ENCODE data around the gene EZH1. TPM values are rescaled to one million over a fixed set of nuclear protein-coding genes. Genes with fewer than 3 reads are reported as not detected.

EZH1 gene
- total and polyA plus RNA-seq, 2 donors = 18.5 to 38.8 TPM

DNA sequence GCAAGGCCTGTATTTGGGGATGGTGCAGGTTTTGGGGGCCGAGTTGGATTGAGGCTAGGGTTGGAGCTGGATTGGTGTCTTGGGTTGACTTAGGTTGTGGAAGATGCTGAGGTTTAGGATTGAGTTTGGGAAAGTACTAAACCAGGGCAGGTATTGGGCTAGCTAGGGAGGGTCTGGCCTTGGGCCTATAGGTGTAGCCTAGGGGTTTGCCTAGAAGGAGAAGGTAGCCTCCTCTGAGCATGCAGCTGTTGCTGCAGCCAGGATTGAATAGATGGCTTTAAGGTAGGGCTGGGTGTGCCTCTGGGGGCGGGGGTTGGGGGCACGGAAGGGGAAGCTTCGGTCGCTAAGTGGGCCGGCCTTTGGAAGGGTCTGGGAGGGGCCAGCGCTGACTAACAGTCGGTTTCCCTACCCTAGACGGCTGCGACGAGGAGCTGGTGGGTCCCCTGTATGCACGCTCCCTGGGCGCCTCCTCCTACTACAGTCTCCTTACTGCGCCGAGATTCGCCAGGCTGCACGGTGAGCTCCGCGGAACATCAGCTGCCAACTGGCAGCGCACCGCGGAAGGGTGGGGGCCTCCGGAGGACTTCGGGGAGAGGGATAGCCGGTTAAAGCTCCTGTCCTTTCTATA lies 61.3 kb downstream of the EZH1 start:
- DNase-seq (ENCODE audit: low read depth in 6 of 9, low spot score in 9 of 9) = peak in 2 of 9 donors; percentile 42 to 58
- peaks cover 0 to 29% of the 10 kb centered on the region in 2 donors for H3K9me3 ChIP-seq (ENCODE audit: control insufficient read depth in 2 of 2, insufficient read depth in 1 of 2, low read length in 1 of 2)
- H3K27ac ChIP-seq (ENCODE audit: low read depth in 1 of 2, low read length in 1 of 2) = no peak overlapping the region
- H3K27me3 ChIP-seq (ENCODE audit: control insufficient read depth in 2 of 2, insufficient read depth in 1 of 2, low read length in 1 of 2) = peaks cover 19 to 92% of the 10 kb centered on the region in 2 donors
- H3K36me3 ChIP-seq (ENCODE audit: control insufficient read depth in 2 of 2, insufficient read depth in 2 of 2, low read length in 1 of 2) = no peaks in the 10 kb centered on the region
- 6% methylated on average over 25 of the region's 25 CpGs for WGBS
- no peak overlapping the region for H3K4me3 ChIP-seq (ENCODE audit: low read length in 2 of 2)
- peaks cover 8 to 70% of the 10 kb centered on the region in 2 donors for H3K4me1 ChIP-seq (ENCODE audit: control insufficient read depth in 2 of 2, insufficient read depth in 2 of 2, low read length in 2 of 2)

DNA sequence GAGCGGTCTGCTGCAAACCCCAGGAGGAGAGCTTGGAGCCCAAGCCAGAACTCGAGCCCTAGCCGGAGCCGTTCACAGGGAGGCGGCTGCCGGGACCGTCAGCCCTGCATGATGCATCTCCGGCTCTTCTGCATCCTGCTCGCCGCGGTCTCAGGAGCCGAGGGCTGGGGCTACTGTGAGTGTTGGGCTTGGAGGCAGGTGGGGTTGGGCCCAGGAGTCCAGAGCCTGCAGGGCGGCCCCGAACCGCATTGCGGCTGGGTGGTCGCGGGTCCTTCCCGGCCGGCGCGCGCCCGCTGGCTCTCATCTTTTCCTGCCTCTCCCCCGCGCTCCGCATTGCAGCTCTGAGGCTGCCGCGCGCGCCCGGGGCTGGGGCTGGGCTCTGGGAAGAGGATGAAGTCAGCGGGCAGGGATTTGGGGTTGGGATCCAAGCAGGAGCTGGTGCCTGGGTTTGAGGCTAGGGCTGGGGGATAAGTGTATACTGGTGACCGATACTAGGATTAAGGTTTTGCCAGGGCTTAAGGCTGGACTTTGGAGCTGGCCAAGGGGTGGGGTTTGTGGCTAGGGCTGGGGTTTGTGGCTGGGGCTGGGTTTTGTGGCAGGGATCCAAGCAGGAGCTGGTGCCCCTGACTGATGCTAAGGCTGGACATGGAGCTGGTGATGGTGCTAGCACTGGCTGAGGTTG lies 62.0 kb downstream of the EZH1 start:
- WGBS = 2% methylated on average over 34 of the region's 34 CpGs
- Histone ChIP-seq H3K27ac (ENCODE audit: low read depth in 1 of 2, low read length in 1 of 2) (no peak overlapping the region), H3K36me3 (ENCODE audit: control insufficient read depth in 2 of 2, insufficient read depth in 2 of 2, low read length in 1 of 2) (no peaks in the 10 kb centered on the region), H3K27me3 (ENCODE audit: control insufficient read depth in 2 of 2, insufficient read depth in 1 of 2, low read length in 1 of 2) (peaks cover 19 to 88% of the 10 kb centered on the region in 2 donors), H3K4me3 (ENCODE audit: low read length in 2 of 2) (peak overlapping the region in 1 of 2 donors; percentile 8), H3K4me1 (ENCODE audit: control insufficient read depth in 2 of 2, insufficient read depth in 2 of 2, low read length in 2 of 2) (peaks cover 10 to 74% of the 10 kb centered on the region in 2 donors), H3K9me3 (ENCODE audit: control insufficient read depth in 2 of 2, insufficient read depth in 1 of 2, low read length in 1 of 2) (peaks cover 0 to 31% of the 10 kb centered on the region in 2 donors)
- no peak for DNase-seq (ENCODE audit: low read depth in 6 of 9, low spot score in 9 of 9)

DNA sequence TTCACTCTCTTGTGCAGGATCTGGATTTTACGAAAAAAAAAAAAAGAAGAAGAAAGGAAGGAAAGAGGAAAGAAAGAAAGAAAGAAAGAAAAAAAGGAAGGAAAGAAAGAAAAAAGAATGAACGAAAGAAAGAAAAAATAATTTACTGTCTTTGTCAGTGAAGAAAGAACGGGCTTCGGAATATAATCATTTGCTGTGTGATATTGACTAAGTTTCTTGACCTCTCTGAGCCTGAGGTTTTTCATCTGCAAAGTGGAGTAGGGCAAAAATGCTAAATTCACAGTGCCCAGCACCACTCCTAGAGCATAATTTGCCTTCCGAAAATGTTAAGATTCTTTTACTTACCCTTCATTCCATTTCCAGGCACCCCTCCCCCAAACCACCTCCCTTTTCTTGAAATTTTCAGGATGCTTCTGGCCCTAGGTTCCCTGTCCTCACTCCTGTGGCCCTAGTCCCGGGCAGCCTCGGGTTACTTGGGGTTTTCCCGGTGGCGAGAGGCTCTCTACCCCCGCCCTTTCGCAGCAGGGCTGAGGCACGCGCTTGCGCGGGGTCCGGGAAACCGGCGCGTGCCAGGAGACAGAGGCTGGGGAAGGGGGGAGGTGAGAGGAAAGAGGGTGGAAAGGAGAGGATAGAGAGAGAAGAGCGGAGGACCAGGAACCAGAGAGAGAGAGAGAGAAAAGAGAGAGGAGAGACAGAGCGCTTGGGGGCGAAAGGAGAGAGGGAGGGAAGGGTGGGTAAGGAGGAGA lies 62.7 kb downstream of the EZH1 start, which contains the start of gene CNTNAP1:
Gene CNTNAP1, plus strand, starts transcription at position 556 of the 746 bp plus-strand sequence. CDS start 299 bp downstream, outside the sequence.
- Histone ChIP-seq H3K27me3 (ENCODE audit: control insufficient read depth in 2 of 2, insufficient read depth in 1 of 2, low read length in 1 of 2) (peaks cover 19 to 83% of the 10 kb centered on the region in 2 donors), H3K9me3 (ENCODE audit: control insufficient read depth in 2 of 2, insufficient read depth in 1 of 2, low read length in 1 of 2) (peaks cover 0 to 28% of the 10 kb centered on the region in 2 donors), H3K36me3 (ENCODE audit: control insufficient read depth in 2 of 2, insufficient read depth in 2 of 2, low read length in 1 of 2) (no peaks in the 10 kb centered on the region), H3K4me1 (ENCODE audit: control insufficient read depth in 2 of 2, insufficient read depth in 2 of 2, low read length in 2 of 2) (peaks cover 14 to 77% of the 10 kb centered on the region in 2 donors), H3K27ac (ENCODE audit: low read depth in 1 of 2, low read length in 1 of 2) (no peak within 1 kb of the TSS), H3K4me3 (ENCODE audit: low read length in 2 of 2) (peak within 1 kb of the TSS in 1 of 2 donors; percentile 8)
- no peak for DNase-seq (ENCODE audit: low read depth in 6 of 9, low spot score in 9 of 9)
- 8% methylated on average over 22 of the region's 22 CpGs for WGBS

DNA sequence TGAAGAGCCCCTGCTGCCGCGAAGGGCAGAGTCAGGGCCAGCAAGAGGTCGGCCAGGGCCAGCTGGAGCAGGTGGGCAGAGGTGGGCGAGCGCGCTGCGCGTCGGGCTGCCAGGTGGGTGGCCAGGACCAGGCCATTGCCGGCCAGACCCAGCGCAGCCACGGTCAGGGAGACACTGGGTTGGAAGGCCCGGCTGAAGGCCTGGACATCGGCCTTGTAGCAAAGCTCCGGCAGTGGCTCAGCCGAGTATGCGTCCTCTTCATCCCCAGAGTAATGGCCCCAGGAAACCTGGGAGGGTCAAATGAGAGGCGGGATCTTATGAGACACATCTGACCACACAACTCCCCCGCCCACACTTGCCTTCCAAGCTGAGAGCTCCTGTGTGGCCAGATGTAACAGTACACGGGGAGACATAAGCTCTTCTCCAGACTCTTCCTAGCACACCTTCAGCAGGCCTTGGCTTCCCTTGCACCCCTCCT lies 64.5 kb downstream of the EZH1 start:
- H3K27ac ChIP-seq (ENCODE audit: low read depth in 1 of 2, low read length in 1 of 2) = no peak overlapping the region
- WGBS = 80% methylated on average over 20 of the region's 20 CpGs
- H3K27me3 ChIP-seq (ENCODE audit: control insufficient read depth in 2 of 2, insufficient read depth in 1 of 2, low read length in 1 of 2) = peaks cover 34 to 80% of the 10 kb centered on the region in 2 donors
- peak overlapping the region in 1 of 2 donors; percentile 47 for H3K4me3 ChIP-seq (ENCODE audit: low read length in 2 of 2)
- no peak for DNase-seq (ENCODE audit: low read depth in 6 of 9, low spot score in 9 of 9)
- no peaks in the 10 kb centered on the region for H3K36me3 ChIP-seq (ENCODE audit: control insufficient read depth in 2 of 2, insufficient read depth in 2 of 2, low read length in 1 of 2)
- H3K9me3 ChIP-seq (ENCODE audit: control insufficient read depth in 2 of 2, insufficient read depth in 1 of 2, low read length in 1 of 2) = peaks cover 2 to 30% of the 10 kb centered on the region in 2 donors
- peaks cover 25 to 84% of the 10 kb centered on the region in 2 donors for H3K4me1 ChIP-seq (ENCODE audit: control insufficient read depth in 2 of 2, insufficient read depth in 2 of 2, low read length in 2 of 2)

DNA sequence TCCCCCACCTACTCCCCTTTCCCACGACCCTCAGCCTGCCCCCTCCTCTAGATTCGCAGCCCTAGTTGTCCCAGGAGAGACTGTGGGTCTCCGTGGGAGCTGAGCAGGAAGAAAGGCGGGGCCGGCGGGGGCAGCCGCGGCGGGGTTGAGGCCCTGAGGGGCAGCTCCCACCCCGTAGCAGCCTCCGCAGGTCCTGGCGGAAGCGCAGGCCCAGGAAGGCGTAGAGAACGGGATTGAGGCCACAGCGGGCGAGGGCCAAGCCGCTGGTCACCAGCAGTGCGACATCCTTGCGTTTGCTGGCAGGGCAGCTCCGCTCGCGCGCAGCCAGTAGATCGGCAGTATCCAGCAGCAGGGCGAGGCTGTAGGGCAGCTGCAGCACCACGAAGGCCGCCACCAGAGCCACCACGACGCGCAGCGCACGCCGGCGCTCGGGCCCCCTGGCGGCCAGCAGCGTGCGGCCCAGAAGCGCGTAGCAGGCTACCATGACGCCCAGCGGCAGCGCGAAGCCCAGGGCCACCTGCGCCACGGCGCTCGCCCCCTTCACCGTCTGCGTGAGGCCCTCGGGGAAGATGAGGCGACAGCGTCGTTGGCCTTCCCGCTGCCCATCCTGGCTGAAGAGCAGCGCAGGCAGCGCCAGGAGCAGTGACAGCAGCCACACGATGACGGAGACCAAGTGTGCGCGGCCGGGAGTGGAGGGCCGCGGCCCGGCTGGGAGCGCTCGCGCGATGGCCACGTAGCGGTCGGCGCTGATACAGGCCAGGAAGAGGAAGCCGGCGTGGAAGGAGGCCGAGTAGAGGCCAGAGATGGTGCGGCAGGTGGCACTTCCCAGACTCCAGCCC lies 65.1 kb downstream of the EZH1 start:
- peak in 6 of 9 donors; percentile 56 to 84 (median 70) for DNase-seq (ENCODE audit: low read depth in 6 of 9, low spot score in 9 of 9)
- peak overlapping the region; percentile 47 to 80 for H3K4me3 ChIP-seq (ENCODE audit: low read length in 2 of 2)
- 7% methylated on average over 78 of the region's 78 CpGs for WGBS
- peak overlapping the region; percentile 84 to 89 for H3K27ac ChIP-seq (ENCODE audit: low read depth in 1 of 2, low read length in 1 of 2)
- H3K36me3 ChIP-seq (ENCODE audit: control insufficient read depth in 2 of 2, insufficient read depth in 2 of 2, low read length in 1 of 2) = no peaks in the 10 kb centered on the region
- H3K4me1 ChIP-seq (ENCODE audit: control insufficient read depth in 2 of 2, insufficient read depth in 2 of 2, low read length in 2 of 2) = peaks cover 25 to 80% of the 10 kb centered on the region in 2 donors
- H3K27me3 ChIP-seq (ENCODE audit: control insufficient read depth in 2 of 2, insufficient read depth in 1 of 2, low read length in 1 of 2) = peaks cover 38 to 80% of the 10 kb centered on the region in 2 donors
- peaks cover 2 to 24% of the 10 kb centered on the region in 2 donors for H3K9me3 ChIP-seq (ENCODE audit: control insufficient read depth in 2 of 2, insufficient read depth in 1 of 2, low read length in 1 of 2)

DNA sequence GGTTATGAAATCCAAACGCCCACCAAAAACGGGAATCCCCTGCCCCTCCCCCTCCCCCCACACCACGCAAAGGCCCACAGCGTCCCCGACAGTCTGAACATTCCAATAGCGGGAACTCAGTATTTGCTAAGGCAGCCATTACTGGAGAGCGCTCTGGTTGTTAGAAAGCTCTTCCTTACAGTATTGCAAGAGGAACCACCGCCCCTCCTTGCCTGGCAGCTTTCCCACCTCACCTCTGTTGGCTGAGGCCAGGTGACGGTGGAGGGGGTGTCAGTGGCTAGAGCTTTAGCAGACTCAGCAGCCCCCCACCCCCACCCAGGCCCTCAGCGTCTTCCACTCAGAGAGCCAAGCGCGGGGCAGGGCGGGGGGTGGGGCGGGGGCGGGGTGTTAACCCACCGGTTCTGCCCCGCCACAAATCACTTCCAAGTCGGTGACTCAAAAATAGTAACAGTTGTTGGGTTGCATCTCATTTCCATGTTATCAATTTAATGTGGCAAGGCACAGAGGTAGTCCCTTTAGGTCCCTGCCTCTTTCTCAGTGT lies 65.8 kb downstream of the EZH1 start:
- peaks cover 40 to 80% of the 10 kb centered on the region in 2 donors for H3K27me3 ChIP-seq (ENCODE audit: control insufficient read depth in 2 of 2, insufficient read depth in 1 of 2, low read length in 1 of 2)
- peak overlapping the region; percentile 47 to 80 for H3K4me3 ChIP-seq (ENCODE audit: low read length in 2 of 2)
- peak in 2 of 9 donors; percentile 36 to 59 for DNase-seq (ENCODE audit: low read depth in 6 of 9, low spot score in 9 of 9)
- peak overlapping the region; percentile 84 to 89 for H3K27ac ChIP-seq (ENCODE audit: low read depth in 1 of 2, low read length in 1 of 2)
- peaks cover 25 to 82% of the 10 kb centered on the region in 2 donors for H3K4me1 ChIP-seq (ENCODE audit: control insufficient read depth in 2 of 2, insufficient read depth in 2 of 2, low read length in 2 of 2)
- 1% methylated on average over 18 of the region's 18 CpGs for WGBS
- no peaks in the 10 kb centered on the region for H3K36me3 ChIP-seq (ENCODE audit: control insufficient read depth in 2 of 2, insufficient read depth in 2 of 2, low read length in 1 of 2)
- H3K9me3 ChIP-seq (ENCODE audit: control insufficient read depth in 2 of 2, insufficient read depth in 1 of 2, low read length in 1 of 2) = peaks cover 2 to 24% of the 10 kb centered on the region in 2 donors

DNA sequence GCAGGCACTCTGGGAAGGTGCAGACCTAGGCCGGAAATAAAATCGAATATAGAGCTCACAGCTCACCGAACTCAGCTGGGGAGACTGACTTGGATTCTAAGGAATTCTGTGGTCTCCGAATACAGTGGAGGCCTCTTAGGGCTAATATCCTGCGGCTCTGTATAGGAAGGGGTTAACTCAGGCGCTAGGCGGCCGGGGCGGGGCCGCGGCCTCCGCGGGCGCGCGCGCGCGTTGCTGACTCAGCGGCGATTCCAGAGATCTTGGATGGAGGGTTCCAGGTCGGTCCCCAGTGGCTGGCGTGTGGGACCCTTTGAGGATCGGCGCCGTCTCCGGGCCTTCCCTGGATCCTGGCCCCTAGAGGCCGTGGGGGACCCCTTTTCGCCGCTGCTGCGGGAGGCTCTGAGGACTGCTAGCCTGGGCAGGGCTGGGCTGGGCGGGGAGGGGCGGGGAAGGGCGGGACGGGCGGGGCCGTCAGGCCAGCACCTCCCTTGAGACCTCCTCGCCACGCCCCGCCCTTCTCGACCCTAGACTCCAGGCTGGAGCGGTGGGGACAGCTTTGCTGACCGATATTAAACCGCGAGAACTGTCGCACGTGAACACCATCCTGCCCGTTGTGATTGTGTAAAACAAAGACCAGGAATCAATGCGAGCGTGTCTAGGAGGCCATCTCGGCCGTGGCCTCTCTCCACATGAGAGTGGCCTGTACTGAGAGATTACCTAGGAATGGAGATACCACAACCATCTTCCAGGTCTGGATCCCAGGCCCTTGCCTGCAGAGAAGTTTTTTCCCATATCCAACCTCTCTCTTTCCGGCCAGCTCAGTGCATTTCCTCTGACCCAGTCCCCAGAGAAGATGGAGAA lies 66.7 kb downstream of the EZH1 start:
- Histone ChIP-seq H3K27ac (ENCODE audit: low read depth in 1 of 2, low read length in 1 of 2) (peak overlapping the region; percentile 77 to 86), H3K36me3 (ENCODE audit: control insufficient read depth in 2 of 2, insufficient read depth in 2 of 2, low read length in 1 of 2) (no peaks in the 10 kb centered on the region), H3K27me3 (ENCODE audit: control insufficient read depth in 2 of 2, insufficient read depth in 1 of 2, low read length in 1 of 2) (peaks cover 45 to 80% of the 10 kb centered on the region in 2 donors), H3K4me1 (ENCODE audit: control insufficient read depth in 2 of 2, insufficient read depth in 2 of 2, low read length in 2 of 2) (peaks cover 25 to 82% of the 10 kb centered on the region in 2 donors), H3K9me3 (ENCODE audit: control insufficient read depth in 2 of 2, insufficient read depth in 1 of 2, low read length in 1 of 2) (peaks cover 2 to 29% of the 10 kb centered on the region in 2 donors), H3K4me3 (ENCODE audit: low read length in 2 of 2) (peak overlapping the region; percentile 60 to 80)
- peak in 7 of 9 donors; percentile 58 to 86 (median 72) for DNase-seq (ENCODE audit: low read depth in 6 of 9, low spot score in 9 of 9)
- under 1% methylated on average over 53 of the region's 53 CpGs for WGBS
